Measurements from ENCODE around the gene ZFP92. TPM values are rescaled to one million over a fixed set of nuclear protein-coding genes. Genes with fewer than 3 reads are reported as not detected.

ZFP92 gene
- total and polyA plus RNA-seq, 2 donors (not counting 3 experiments of a cell fraction or from before 2014, with no cell fraction given) = 0.36 to 1.2 TPM

- Histone ChIP-seq H3K27ac (ENCODE audit: insufficient read depth, low read depth, low read length) (no peak overlapping the region), H3K36me3 (ENCODE audit: control insufficient read depth in 2 of 2, extremely low read depth in 1 of 2, insufficient read depth in 2 of 2, low read length in 2 of 2) (no peaks in the 10 kb centered on the region), H3K27me3 (ENCODE audit: control insufficient read depth in 2 of 2, insufficient read depth in 2 of 2, low read length in 2 of 2) (no peaks in the 10 kb centered on the region), H3K4me1 (ENCODE audit: control insufficient read depth, extremely low read depth, insufficient read depth, low read length) (no peaks in the 10 kb centered on the region), H4K20me1 (replicated peaks; ENCODE audit: control insufficient read depth, extremely low read depth, insufficient read depth, low read length) (no peaks in the 10 kb centered on the region), H3K4me3 (replicated peaks in 1 of 3; ENCODE audit: insufficient read depth in 1 of 3, low read depth in 1 of 3, low read length in 3 of 3) (no peak overlapping the region), H2AFZ (ENCODE audit: low read depth, low read length) (no peak overlapping the region), H3K9ac (replicated peaks; ENCODE audit: extremely low read depth, insufficient read depth, low read length) (no peak overlapping the region), H3K9me1 (replicated peaks; ENCODE audit: control insufficient read depth, extremely low read depth, insufficient read depth, low read length) (no peaks in the 10 kb centered on the region), H3K9me3 (replicated peaks; ENCODE audit: control insufficient read depth, insufficient read depth, low read length) (no peaks in the 10 kb centered on the region), H3K4me2 (ENCODE audit: insufficient read depth, low read length) (no peak overlapping the region), H3K79me2 (ENCODE audit: control insufficient read depth, insufficient read depth, low read length) (no peaks in the 10 kb centered on the region)
- FAIRE-seq (no peak), DNase-seq (ENCODE audit: low read depth, low spot score) (no peak)
- CTCF ChIA-PET = interaction anchor here (1.5 kb wide), 1 partner anchor 16 kb away, joined by 4 read pairs; no protein-coding TSS in a partner anchor
- TF ChIP-seq MAX (IDR thresholded peaks at IDR 0.05; ENCODE audit: insufficient read depth, insufficient read length) = no peak
- TF ChIP-seq POLR2AphosphoS5 (IDR thresholded peaks at IDR 0.05; ENCODE audit: insufficient read depth, low read depth, low read length) = no peak
- no peak for TF ChIP-seq MYC (IDR thresholded peaks at IDR 0.05; ENCODE audit: low read depth, low read length)
- no peak for TF ChIP-seq CTCF (IDR thresholded peaks at IDR 0.05; ENCODE audit: extremely low read depth in 1 of 2, insufficient read depth in 1 of 2, low read depth in 1 of 2, low read length in 2 of 2)
- TF ChIP-seq GATA2 (IDR thresholded peaks at IDR 0.05; ENCODE audit: insufficient read depth, insufficient read length, low read depth, low read length) = no peak
- TF ChIP-seq POLR2A (IDR thresholded peaks at IDR 0.05; ENCODE audit: low read depth, low read length) = no peak
- TF ChIP-seq FOS (IDR thresholded peaks at IDR 0.05; ENCODE audit: borderline replicate concordance, insufficient read depth, low read length) = no peak
- TF ChIP-seq EZH2 (IDR thresholded peaks at IDR 0.05; ENCODE audit: borderline replicate concordance, low read depth, low read length, severe bottlenecking) = no peak
- no peak for TF ChIP-seq JUN (IDR thresholded peaks at IDR 0.05; ENCODE audit: borderline replicate concordance, insufficient read depth, insufficient read length, low read depth)
- POLR2A ChIA-PET = no interaction called here
- intact Hi-C loops (cut with micrococcal nuclease) (no loop called here), dilution Hi-C loops (cut with MboI; ENCODE audit: extremely low pct_ligation_motif_present, low sequenced_read_pairs) (no loop called here)
- BruUV-seq (replicated peaks) = no TSS peak
Observed at GRCh38 chrX:153445106-153445855, 34.0 kb downstream of the ZFP92 start.

Data from endothelial cell of umbilical vein (primary cell).